HepG2 (cell line): ENCODE results near the gene DICER1. TPM values are rescaled to one million over a fixed set of nuclear protein-coding genes. Genes with fewer than 3 reads are reported as not detected.

Experiments used
- ATAC-seq: fragments of 200-7000 bp; cut with Tn5 transposase; 3 replicates; pipeline ENCODE4 v1.9.1; 2020; ENCODE audit warnings: mild to moderate bottlenecking, moderate library complexity
- BruUV-seq: library from RNA; stranded (reverse); fragments of 400-500 nt; replicated peaks from 2 replicates; lab custom pipeline; 2021; lab: Mats Ljungman, UMichigan
- CTCF ChIA-PET: fragments of 300-600 bp; formaldehyde crosslinking; extraction: SDS; loops from one replicate; lab custom pipeline; 2021; ENCODE audit warnings: low total read pairs, inconsistent platforms, low intra/inter-chr PET ratio; lab: Yijun Ruan, JAX
- POLR2A ChIA-PET: fragments of 350-600 bp; sonication (Branson Sonifier 250); formaldehyde crosslinking; loops from one replicate; lab custom pipeline; 2020; ENCODE audit warnings: antibody characterized with exemption, inconsistent platforms; lab: Yijun Ruan, JAX
- DNase-seq: peaks from one replicate; pipeline ENCODE4 v3.0.0-alpha.2; 2015; ENCODE audit warnings: low spot score
- FAIRE-seq: peaks from 3 replicates; lab custom pipeline; 2011; peaks lifted over from hg19 to GRCh38; lab: Jason Lieb, UNC
- H2AFZ ChIP-seq: one replicate; pipeline ENCODE4 v1.6.1; 2011; ENCODE audit warnings: low read length, inconsistent platforms
- H3K27ac ChIP-seq: fragments of 300-600 bp; 3 replicates; pipeline ENCODE4 v1.8.0; 2011; ENCODE audit warnings: mixed run types, mild to moderate bottlenecking, mixed read lengths, low read length, inconsistent platforms; ENCODE audit not compliant: insufficient read depth; ENCODE audit errors: extremely low read length
- H3K27me3 ChIP-seq, 2 experiments: fragments of 200-600 bp in 1 of 2; 2 replicates in 1 of 2; 3 replicates in 1 of 2; pipeline versions ENCODE4 v1.6.0 to v1.8.0; 2011; ENCODE audit warnings: low read length in 2 of 2, mild to moderate bottlenecking in 2 of 2, moderate library complexity in 2 of 2, inconsistent platforms in 1 of 2; ENCODE audit not compliant: insufficient read depth in 2 of 2, control insufficient read depth in 1 of 2
- H3K36me3 ChIP-seq, 2 experiments: fragments of 200-600 bp in 1 of 2; replicated peaks in 1 of 2; 2 replicates in 1 of 2; 3 replicates in 1 of 2; pipeline versions ENCODE4 v1.5.1 to v1.8.0; 2011; ENCODE audit warnings: low read length in 2 of 2, inconsistent platforms in 1 of 2; ENCODE audit not compliant: insufficient read depth in 2 of 2, control insufficient read depth in 1 of 2
- H3K4me1 ChIP-seq: 2 replicates; pipeline ENCODE4 v1.5.1; 2012; ENCODE audit warnings: low read length, inconsistent platforms; ENCODE audit not compliant: insufficient read depth
- H3K4me2 ChIP-seq: 2 replicates; pipeline ENCODE4 v1.6.0; 2011; ENCODE audit warnings: low read depth, low read length, inconsistent platforms
- H3K4me3 ChIP-seq, 3 experiments: fragments of 200-600 bp in 1 of 3; sonication (generic), shearing (Covaris generic) in 1 of 3; replicated peaks in 1 of 3; 2 replicates each; pipeline ENCODE4 v1.5.1; 2011 to 2016; ENCODE audit warnings: low read length in 3 of 3, inconsistent platforms in 2 of 3, low read depth in 2 of 3, mild to moderate bottlenecking in 2 of 3, control low read depth in 1 of 3, mixed read lengths in 1 of 3; ENCODE audit not compliant: insufficient read depth in 1 of 3
- H3K79me2 ChIP-seq: one replicate; pipeline ENCODE4 v1.6.1; 2011; ENCODE audit warnings: low read length, inconsistent platforms; ENCODE audit not compliant: insufficient read depth
- H3K9ac ChIP-seq: 2 replicates; pipeline ENCODE4 v1.6.0; 2011; ENCODE audit warnings: mild to moderate bottlenecking, low read depth, low read length, inconsistent platforms; ENCODE audit not compliant: insufficient read depth
- H3K9me3 ChIP-seq: 2 replicates; pipeline ENCODE4 v1.5.1; 2012; ENCODE audit warnings: mild to moderate bottlenecking, low read length
- H4K20me1 ChIP-seq: 2 replicates; pipeline ENCODE4 v1.6.0; 2011; ENCODE audit warnings: inconsistent platforms, mild to moderate bottlenecking, low read length, moderate library complexity; ENCODE audit not compliant: insufficient read depth
- FOXO1 ChIP-seq: sonication (generic); formaldehyde crosslinking; IDR thresholded peaks from 2 replicates; pipeline ENCODE4 v1.4.0; 2020; ENCODE audit warnings: missing genetic modification reagents
- MXD3 ChIP-seq: IDR thresholded peaks from 2 replicates; pipeline ENCODE4 v1.6.1; 2016; ENCODE audit warnings: mild to moderate bottlenecking, missing biosample characterization, missing genetic modification reagents
- SUZ12 ChIP-seq: fragments of 150-350 bp; IDR thresholded peaks from 2 replicates; pipeline ENCODE4 v1.6.1; 2014; ENCODE audit warnings: low read depth, low read length
- U2AF1 ChIP-seq: fragments of 200-400 bp; formaldehyde crosslinking; optimal IDR thresholded peaks from 2 replicates; pipeline ENCODE3; 2017; ENCODE audit warnings: mild to moderate bottlenecking, low read depth, low read length
- ZBTB49 ChIP-seq: sonication (generic); formaldehyde crosslinking; IDR thresholded peaks from 2 replicates; pipeline ENCODE4 v1.4.0; 2020; ENCODE audit warnings: missing genetic modification reagents, borderline replicate concordance
- ZNF142 ChIP-seq: sonication (generic); formaldehyde crosslinking; IDR thresholded peaks from 2 replicates; pipeline ENCODE4 v1.4.0; 2020; ENCODE audit warnings: missing genetic modification reagents
- ZNF17 ChIP-seq: sonication (generic); formaldehyde crosslinking; IDR thresholded peaks from 2 replicates; pipeline ENCODE4 v1.5.0; 2020; ENCODE audit warnings: mild to moderate bottlenecking, missing genetic modification reagents
- ZNF251 ChIP-seq: sonication (generic); formaldehyde crosslinking; IDR thresholded peaks from 2 replicates; pipeline ENCODE4 v1.9.0; 2021; ENCODE audit warnings: mild to moderate bottlenecking, missing genetic modification reagents
- ZNF326 ChIP-seq: sonication (generic); formaldehyde crosslinking; IDR thresholded peaks from 2 replicates; pipeline ENCODE4 v1.4.0; 2020; ENCODE audit warnings: missing genetic modification reagents, borderline replicate concordance
- ZNF564 ChIP-seq: sonication (generic); formaldehyde crosslinking; IDR thresholded peaks from 2 replicates; pipeline ENCODE4 v1.8.1; 2023; ENCODE audit warnings: mild to moderate bottlenecking, missing genetic modification reagents
- ZNF768 ChIP-seq: sonication (generic); formaldehyde crosslinking; IDR thresholded peaks from 2 replicates; pipeline ENCODE4 v1.4.0; 2020; ENCODE audit warnings: missing genetic modification reagents
- ZNF879 ChIP-seq: sonication (generic); formaldehyde crosslinking; IDR thresholded peaks from 2 replicates; pipeline ENCODE4 v1.8.1; 2023; ENCODE audit warnings: missing genetic modification reagents
- WGBS: methylation state at CpG from one replicate; pipeline ENCODE4 v1.1.6; 2017; ENCODE audit warnings: low lambda C conversion rate; 5-methylcytosine and 5-hydroxymethylcytosine counted together
- in situ Hi-C: cut with HindIII; loops from 2 replicates; pipeline ENCODE4 v1.10.0; 2017; ENCODE audit warnings: low pct_unique_long_range_greater_than_20kb; ENCODE audit not compliant: extremely low pct_ligation_motif_present
- intact Hi-C: fragments of 100-400 bp; cut with micrococcal nuclease; formaldehyde crosslinking; loops from one replicate; pipeline ENCODE4 v1.10.0; 2022; ENCODE audit not compliant: unreplicated experiment
- polyA plus RNA-seq, 8 experiments: library from polyadenylated mRNA; depleted of rRNA in 3 of 8; stranded (reverse) in 7 of 8; unstranded in 1 of 8; fragments of >200 nt; fragmentation: Illumina TruSeq in 4 of 8; extraction: Trizol in 4 of 8; gene quantifications; 2 replicates each; pipeline versions ENCODE4 v1.2.1 to v1.2.3, GENCODE V29; 2011 to 2016; ENCODE audit warnings: low read depth in 4 of 8, missing spikeins in 1 of 8, mixed read lengths in 1 of 8; ENCODE audit not compliant: insufficient read depth in 1 of 8
- total RNA-seq, 5 experiments: library from RNA; depleted of rRNA; stranded (reverse); fragments of >200 nt; fragmentation: Illumina TruSeq; extraction: Trizol; gene quantifications; 2 replicates each; pipeline ENCODE4 v1.2.3, GENCODE V29; 2016; ENCODE audit warnings: low read depth in 1 of 5
- TF ChIP-seq, protein P1 (sequence below): sonication (generic); formaldehyde crosslinking; IDR thresholded peaks from 2 replicates; pipeline ENCODE4 v1.4.0; 2020; ENCODE audit warnings: low read depth, mild to moderate bottlenecking, missing genetic modification reagents

Gene DICER1
- total and polyA plus RNA-seq, 2 of the 13 experiments (the other 11 are each of a cell fraction or from before 2014, with no cell fraction given): 31.8 to 61.9 TPM

DNA sequence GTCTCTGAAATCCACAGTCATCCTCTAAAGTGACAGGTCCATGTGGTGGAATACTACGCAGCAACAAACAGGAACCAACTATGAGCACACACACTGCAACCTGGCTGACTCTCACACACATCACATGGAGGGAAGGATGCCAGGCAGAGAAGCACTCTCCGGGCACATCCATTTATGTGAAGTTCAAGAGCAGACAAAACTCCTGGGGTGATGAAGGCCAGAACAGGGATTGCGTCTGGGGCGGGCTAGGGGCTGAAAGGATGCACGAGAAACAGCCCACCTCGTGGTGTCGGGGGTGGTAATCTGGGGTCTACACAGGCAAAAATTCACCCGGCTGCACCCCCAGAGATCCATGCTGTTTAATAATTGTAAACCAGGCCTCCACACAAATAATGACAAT lies 100.2 kb downstream of the DICER1 start:
- ATAC-seq (no peak), FAIRE-seq (no peak), DNase-seq (no peak)
- no TSS peak for BruUV-seq
- 56% methylated on average over 7 of the region's 8 CpGs for WGBS
- Histone ChIP-seq H3K4me2 (no peak overlapping the region), H3K27me3 (peaks cover 8 to 50% of the 10 kb centered on the region in 2 experiments), H3K4me3 (no peak overlapping the region), H3K9me3 (no peaks in the 10 kb centered on the region), H4K20me1 (no peaks in the 10 kb centered on the region), H3K4me1 (no peaks in the 10 kb centered on the region), H3K9ac (no peak overlapping the region), H3K36me3 (no peaks in the 10 kb centered on the region), H3K27ac (no peak overlapping the region), H2AFZ (no peak overlapping the region), H3K79me2 (no peaks in the 10 kb centered on the region)
- intact Hi-C loops (no loop called here), in situ Hi-C loops (no loop called here)
- CTCF ChIA-PET: no interaction called here
- no peak for TF ChIP-seq ZNF879
- TF ChIP-seq ZNF142 (CRISPR knock-in tag): no peak
- TF ChIP-seq, protein P1, sequence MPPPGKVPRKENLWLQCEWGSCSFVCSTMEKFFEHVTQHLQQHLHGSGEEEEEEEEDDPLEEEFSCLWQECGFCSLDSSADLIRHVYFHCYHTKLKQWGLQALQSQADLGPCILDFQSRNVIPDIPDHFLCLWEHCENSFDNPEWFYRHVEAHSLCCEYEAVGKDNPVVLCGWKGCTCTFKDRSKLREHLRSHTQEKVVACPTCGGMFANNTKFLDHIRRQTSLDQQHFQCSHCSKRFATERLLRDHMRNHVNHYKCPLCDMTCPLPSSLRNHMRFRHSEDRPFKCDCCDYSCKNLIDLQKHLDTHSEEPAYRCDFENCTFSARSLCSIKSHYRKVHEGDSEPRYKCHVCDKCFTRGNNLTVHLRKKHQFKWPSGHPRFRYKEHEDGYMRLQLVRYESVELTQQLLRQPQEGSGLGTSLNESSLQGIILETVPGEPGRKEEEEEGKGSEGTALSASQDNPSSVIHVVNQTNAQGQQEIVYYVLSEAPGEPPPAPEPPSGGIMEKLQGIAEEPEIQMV (CRISPR knock-in tag): no peak
- no peak for TF ChIP-seq SUZ12
- TF ChIP-seq ZNF251 (CRISPR knock-in tag): no peak
- TF ChIP-seq U2AF1: no peak
- TF ChIP-seq ZNF768: no peak
- no peak for TF ChIP-seq ZNF564 (CRISPR knock-in tag)
- no peak for TF ChIP-seq ZNF17 (CRISPR knock-in tag)
- TF ChIP-seq ZNF326 (CRISPR knock-in tag): no peak
- TF ChIP-seq FOXO1 (CRISPR knock-in tag): no peak
- no peak for TF ChIP-seq ZBTB49 (CRISPR knock-in tag)
- TF ChIP-seq MXD3 (CRISPR knock-in tag): no peak
- POLR2A ChIA-PET: no interaction called here
